Measurements from ENCODE around the gene KDM7A. TPM values are rescaled to one million over a fixed set of nuclear protein-coding genes. Genes with fewer than 3 reads are reported as not detected.

KDM7A gene
- total and polyA plus RNA-seq, 12 donors, result 2.7 to 16.4 (median 11.8) TPM

GRCh38 chr7:140136073-140136472 lies 40.7 kb downstream of the KDM7A start:
- TF ChIP-seq CTCF (IDR thresholded peaks at IDR 0.05), result no peak
- intact Hi-C loops (cut with DNase I), result no loop called here
- no peak for DNase-seq
- no peak for ATAC-seq
- H3K9me3 ChIP-seq, result peaks cover 0 to 7% (median 0%) of the 10 kb centered on the region in 11 donors
- H3K4me1 ChIP-seq, result no peaks in the 10 kb centered on the region
- no peaks in the 10 kb centered on the region for H3K27me3 ChIP-seq
- no peak overlapping the region for H3K27ac ChIP-seq
- H3K36me3 ChIP-seq, result peaks cover 0 to 63% (median 21%) of the 10 kb centered on the region in 9 donors
- no peak overlapping the region for H3K4me3 ChIP-seq

- ATAC-seq, result no peak
- intact Hi-C loops (cut with DNase I), result no loop called here
- Histone ChIP-seq H3K9me3 (no peaks in the 10 kb centered on the region), H3K4me1 (no peaks in the 10 kb centered on the region), H3K27ac (no peak overlapping the region), H3K36me3 (peaks cover 0 to 83% (median 23%) of the 10 kb centered on the region in 9 donors), H3K4me3 (no peak overlapping the region), H3K27me3 (no peaks in the 10 kb centered on the region)
- TF ChIP-seq CTCF (IDR thresholded peaks at IDR 0.05), result no peak
- 89 to 94% methylated on average over 2 of the region's 2 CpGs for WGBS, 2 donors
- no peak for DNase-seq
Observed at GRCh38 chr7:140134039-140134438, 42.7 kb downstream of the KDM7A start.

GRCh38 chr7:140127360-140128127 lies 49.2 kb downstream of the KDM7A start:
- no peaks in the 10 kb centered on the region for H3K9me3 ChIP-seq
- H3K27ac ChIP-seq, result no peak overlapping the region
- no peak for ATAC-seq
- no peaks in the 10 kb centered on the region for H3K4me1 ChIP-seq
- intact Hi-C loops (cut with DNase I), result no loop called here
- H3K4me3 ChIP-seq, result no peak overlapping the region
- WGBS, 2 donors, result 95 to 100% methylated on average over 1 of the region's 1 CpG
- no peak for TF ChIP-seq CTCF (IDR thresholded peaks at IDR 0.05)
- DNase-seq, result no peak
- H3K36me3 ChIP-seq, result peaks cover 0 to 99% (median 46%) of the 10 kb centered on the region in 9 donors
- H3K27me3 ChIP-seq, result no peaks in the 10 kb centered on the region

- H3K27ac ChIP-seq, result no peak overlapping the region
- no peak for DNase-seq
- H3K36me3 ChIP-seq, result peaks cover 0 to 98% (median 36%) of the 10 kb centered on the region in 9 donors
- no peaks in the 10 kb centered on the region for H3K4me1 ChIP-seq
- ATAC-seq, result no peak
- intact Hi-C loops (cut with DNase I), result no loop called here
- H3K9me3 ChIP-seq, result no peaks in the 10 kb centered on the region
- no peaks in the 10 kb centered on the region for H3K27me3 ChIP-seq
- H3K4me3 ChIP-seq, result no peak overlapping the region
- TF ChIP-seq CTCF (IDR thresholded peaks at IDR 0.05), result no peak
- WGBS, 2 donors, result 95 to 96% methylated on average over 6 of the region's 6 CpGs
Observed at GRCh38 chr7:140126435-140127034, 50.2 kb downstream of the KDM7A start.

Measured in heart right ventricle (tissue), 16 donors.